Pancreas (tissue), 10 donors: Measurements from ENCODE around the gene TGFBR2. TPM values are rescaled to one million over a fixed set of nuclear protein-coding genes. Genes with fewer than 3 reads are reported as not detected.
A peak's percentile ranks its signal among the peaks of the same experiment; 100 is the strongest.

Source experiments
- ATAC-seq, 4 donors: fragments of 200-7000 bp; cut with Tn5 transposase; one replicate each; pipeline versions ENCODE4 v1.8.0 to v1.9.1; 2020; ENCODE audit warnings: mild to moderate bottlenecking in 4 of 4, moderate library complexity in 4 of 4
- DNase-seq, 6 donors: peaks; one replicate each; pipeline ENCODE4 v3.0.0-alpha.2; 2020
- FAIRE-seq: peaks from 2 replicates; lab custom pipeline; 2012; peaks lifted over from hg19 to GRCh38; lab: Jason Lieb, UNC
- H3K27ac ChIP-seq, 4 donors: fragments of 200-600 bp; sonication (generic); 1 replicate in 3 of 4; 2 replicates in 1 of 4; pipeline versions ENCODE4 v1.5.0 to v1.8.0; 2020
- H3K27me3 ChIP-seq, 4 donors: fragments of 200-600 bp; one replicate each; pipeline ENCODE4 v1.8.0; 2021
- H3K36me3 ChIP-seq, 3 donors: fragments of 200-600 bp; sonication (generic) in 1 of 3; one replicate each; pipeline versions ENCODE4 v1.5.0 to v1.8.0; 2020 to 2021
- H3K4me1 ChIP-seq, 3 donors: fragments of 200-600 bp; one replicate each; pipeline ENCODE4 v1.8.0; 2021
- H3K4me3 ChIP-seq, 4 donors: fragments of 200-600 bp; sonication (generic) in 2 of 4; one replicate each; pipeline versions ENCODE4 v1.5.0 to v1.8.0; 2020 to 2021
- H3K9me3 ChIP-seq, 4 donors: fragments of 200-600 bp; one replicate each; pipeline ENCODE4 v1.8.0; 2021
- WGBS, 2 donors: extraction: QIAGEN DNeasy Blood & Tissue Kit; methylation state at CpG; one replicate each; pipeline ENCODE4 v1.1.7; 2013; 5-methylcytosine and 5-hydroxymethylcytosine counted together
- intact Hi-C, 3 donors: fragments of 100-400 bp; cut with DNase I; formaldehyde crosslinking; loops; one replicate each; pipeline versions ENCODE4 v1.11.1 to v1.14.2; 2022
- polyA plus RNA-seq, 2 donors: library from polyadenylated mRNA; stranded (reverse); fragments of 200-250 nt; gene quantifications; one replicate each; pipeline ENCODE4 v1.2.3, GENCODE V29; 2013
- total RNA-seq, 6 donors: library from RNA; stranded (reverse); fragmentation: NEBNext Ultra II Directional in 4 of 6; extraction: Animal tissue kit (Norgen Biotek cat#: 25700) in 4 of 6; gene quantifications; one replicate each; pipeline versions ENCODE4 v1.2.1 to v1.2.4, GENCODE V29; 2021 to 2023
- TF ChIP-seq, protein P1 (sequence below), 4 donors: fragments of 200-600 bp; sonication (generic) in 3 of 4; IDR thresholded peaks; one replicate each; pipeline versions ENCODE4 v1.5.0 to v1.8.0; 2021; ENCODE audit warnings: antibody characterized with exemption in 4 of 4
- donor health status: healthy with polysubstance abuse.
- donor health status: DM: no; HTN: no; CAD: no; lungs with moderate emphysema.
- donor health status: DM: no; HTN: no; CAD: no.
- donor health status: control.
- donor health status: control.
- donor health status: Bipolar disorder and iron deficiency.
- donor health status: DM: yes; HTN: yes; CAD: no.
- donor health status: DM: no; HTN: no; CAD: no.
- donor health status: DM: no; HTN: no; CAD: no.
- donor health status: DM: yes; HTN: yes; CAD: no.

The TGFBR2 gene
- total and polyA plus RNA-seq, 8 donors, result 9.0 to 60.8 (median 31.1) TPM

GRCh38 chr3:30690199-30690598 is 83.8 kb downstream of the TGFBR2 start:
- Histone ChIP-seq H3K9me3 (no peaks in the 10 kb centered on the region), H3K4me1 (peaks cover 10 to 25% (median 10%) of the 10 kb centered on the region in 3 donors), H3K4me3 (no peak overlapping the region), H3K36me3 (peaks cover 0 to 3% (median 0%) of the 10 kb centered on the region in 3 donors), H3K27me3 (no peaks in the 10 kb centered on the region), H3K27ac (no peak overlapping the region)
- intact Hi-C loops, result loop anchor here in 1 of 3 donors (10.0 kb wide), 1 partner anchor 495 kb away; no protein-coding TSS in a partner anchor
- ATAC-seq (no peak), DNase-seq (no peak), FAIRE-seq (no peak)
- WGBS, 2 donors, result 79 to 83% methylated on average over 2 of the region's 2 CpGs
- TF ChIP-seq, protein P1, sequence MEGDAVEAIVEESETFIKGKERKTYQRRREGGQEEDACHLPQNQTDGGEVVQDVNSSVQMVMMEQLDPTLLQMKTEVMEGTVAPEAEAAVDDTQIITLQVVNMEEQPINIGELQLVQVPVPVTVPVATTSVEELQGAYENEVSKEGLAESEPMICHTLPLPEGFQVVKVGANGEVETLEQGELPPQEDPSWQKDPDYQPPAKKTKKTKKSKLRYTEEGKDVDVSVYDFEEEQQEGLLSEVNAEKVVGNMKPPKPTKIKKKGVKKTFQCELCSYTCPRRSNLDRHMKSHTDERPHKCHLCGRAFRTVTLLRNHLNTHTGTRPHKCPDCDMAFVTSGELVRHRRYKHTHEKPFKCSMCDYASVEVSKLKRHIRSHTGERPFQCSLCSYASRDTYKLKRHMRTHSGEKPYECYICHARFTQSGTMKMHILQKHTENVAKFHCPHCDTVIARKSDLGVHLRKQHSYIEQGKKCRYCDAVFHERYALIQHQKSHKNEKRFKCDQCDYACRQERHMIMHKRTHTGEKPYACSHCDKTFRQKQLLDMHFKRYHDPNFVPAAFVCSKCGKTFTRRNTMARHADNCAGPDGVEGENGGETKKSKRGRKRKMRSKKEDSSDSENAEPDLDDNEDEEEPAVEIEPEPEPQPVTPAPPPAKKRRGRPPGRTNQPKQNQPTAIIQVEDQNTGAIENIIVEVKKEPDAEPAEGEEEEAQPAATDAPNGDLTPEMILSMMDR (IDR thresholded peaks at IDR 0.05), result no peak

- Histone ChIP-seq H3K27ac (no peak overlapping the region), H3K4me1 (peaks cover 12 to 27% (median 15%) of the 10 kb centered on the region in 3 donors), H3K36me3 (peaks cover 0 to 3% (median 0%) of the 10 kb centered on the region in 3 donors), H3K27me3 (no peaks in the 10 kb centered on the region), H3K9me3 (no peaks in the 10 kb centered on the region), H3K4me3 (no peak overlapping the region)
- TF ChIP-seq, protein P1 (IDR thresholded peaks at IDR 0.05), result no peak
- 76 to 79% methylated on average over 10 of the region's 10 CpGs for WGBS, 2 donors
- intact Hi-C loops, result loop anchor here in 1 of 3 donors (10.0 kb wide), 1 partner anchor 497 kb away; no protein-coding TSS in a partner anchor
- FAIRE-seq (no peak), DNase-seq (peak in 1 of 6 donors; percentile 38), ATAC-seq (no peak)
These were observed 85.0 kb downstream of the TGFBR2 start for GRCh38 chr3:30691249-30691880.

DNA sequence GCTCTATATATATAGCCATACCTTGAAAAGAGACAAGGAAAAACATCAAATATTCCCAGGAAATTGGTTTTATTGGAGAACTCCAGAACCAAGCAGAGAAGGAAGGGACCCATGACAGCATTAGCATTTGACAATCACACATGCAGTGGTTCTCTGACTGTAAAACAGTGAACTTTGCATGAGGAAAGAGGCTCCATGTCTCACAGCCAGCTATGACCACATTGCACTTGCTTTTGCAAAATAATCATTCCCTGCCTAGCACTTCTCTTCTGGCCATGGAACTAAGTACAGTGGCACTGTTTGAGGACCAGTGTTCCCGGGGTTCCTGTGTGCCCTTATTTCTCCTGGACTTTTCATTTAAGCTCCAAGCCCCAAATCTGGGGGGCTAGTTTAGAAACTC is 85.5 kb downstream of the TGFBR2 start:
- Histone ChIP-seq H3K27me3 (no peaks in the 10 kb centered on the region), H3K9me3 (no peaks in the 10 kb centered on the region), H3K27ac (no peak overlapping the region), H3K36me3 (peaks cover 0 to 3% (median 0%) of the 10 kb centered on the region in 3 donors), H3K4me3 (no peak overlapping the region), H3K4me1 (peaks cover 17 to 32% (median 20%) of the 10 kb centered on the region in 3 donors)
- 86 to 92% methylated on average over 1 of the region's 1 CpG for WGBS, 2 donors
- FAIRE-seq, result no peak
- intact Hi-C loops, result loop anchor here in 1 of 3 donors (10.0 kb wide), 1 partner anchor 497 kb away; no protein-coding TSS in a partner anchor
- ATAC-seq, result peak in 1 of 4 donors; percentile 15
- TF ChIP-seq, protein P1 (IDR thresholded peaks at IDR 0.05), result no peak
- DNase-seq, result no peak

- no peak overlapping the region for H3K27ac ChIP-seq
- TF ChIP-seq, protein P1 (IDR thresholded peaks at IDR 0.05), result no peak
These were observed 86.2 kb downstream of the TGFBR2 start for GRCh38 chr3:30692498-30693130.

More at GRCh38 chr3:30692498-30693130, 86.2 kb downstream of the TGFBR2 start:
- intact Hi-C loops, result loop anchor here in 1 of 3 donors (10.0 kb wide), 1 partner anchor 498 kb away; no protein-coding TSS in a partner anchor
- ATAC-seq (no peak), FAIRE-seq (no peak), DNase-seq (no peak)
- Histone ChIP-seq H3K9me3 (no peaks in the 10 kb centered on the region), H3K4me3 (no peak overlapping the region), H3K27me3 (no peaks in the 10 kb centered on the region), H3K4me1 (peaks cover 17 to 32% (median 20%) of the 10 kb centered on the region in 3 donors), H3K36me3 (peaks cover 0 to 3% (median 0%) of the 10 kb centered on the region in 3 donors)
- WGBS, 2 donors, result 62 to 64% methylated on average over 3 of the region's 3 CpGs
